ENCODE measurements around the gene GFPT1.

Gene GFPT1

GRCh38 chr2:69424419-69424818, 37.4 kb upstream of the GFPT1 start:
- CTCF ChIA-PET = no interaction called here
- Histone ChIP-seq H3K36me3 (ENCODE audit: control insufficient read depth in 2 of 2, insufficient read depth in 1 of 2, low read length in 2 of 2) (peaks cover 45 to 56% of the 10 kb centered on the region in 2 experiments), H3K27ac (ENCODE audit: extremely low read depth, low read depth, low read length) (no peak overlapping the region), H3K9me3 (ENCODE audit: control insufficient read depth, insufficient read depth, low read depth, low read length) (no peaks in the 10 kb centered on the region), H3K4me1 (ENCODE audit: control insufficient read depth, insufficient read depth, low read length) (no peaks in the 10 kb centered on the region), H3K4me3 (ENCODE audit: low read depth, low read length) (no peak overlapping the region)
- TF ChIP-seq ZNF416 (tag by site-specific recombination; IDR thresholded peaks at IDR 0.05) (no peak), ELK4 (IDR thresholded peaks at IDR 0.05; ENCODE audit: borderline replicate concordance, low read depth, low read length) (no peak), ZNF211 (tag by site-specific recombination; IDR thresholded peaks at IDR 0.05; ENCODE audit: low read depth) (no peak), GLIS2 (tag by site-specific recombination; IDR thresholded peaks at IDR 0.05) (no peak), REPIN1 (tag by site-specific recombination; IDR thresholded peaks at IDR 0.05; ENCODE audit: low read depth) (no peak), ZNF521 (tag by site-specific recombination; IDR thresholded peaks at IDR 0.05) (no peak), ZSCAN18 (tag by site-specific recombination; IDR thresholded peaks at IDR 0.05) (no peak), ZNF146 (tag by site-specific recombination; IDR thresholded peaks at IDR 0.05) (no peak), HOXA7 (CRISPR knock-in tag; IDR thresholded peaks at IDR 0.05; ENCODE audit: borderline replicate concordance) (no peak), BCL11A (tag by site-specific recombination; IDR thresholded peaks at IDR 0.05; ENCODE audit: low read depth) (no peak), ZFHX2 (tag by site-specific recombination; conservative IDR thresholded peaks at IDR 0.05) (no peak), KLF16 (tag by site-specific recombination; IDR thresholded peaks at IDR 0.05) (no peak), SP3 (tag by site-specific recombination; IDR thresholded peaks at IDR 0.05) (no peak), ZBTB48 (tag by site-specific recombination; IDR thresholded peaks at IDR 0.05) (no peak), ZBTB26 (tag by site-specific recombination; optimal IDR thresholded peaks at IDR 0.05) (no peak), ZNF48 (tag by site-specific recombination; IDR thresholded peaks at IDR 0.05) (no peak), YY1 (tag by site-specific recombination; IDR thresholded peaks at IDR 0.05) (no peak), PRDM1 (tag by site-specific recombination; IDR thresholded peaks at IDR 0.05) (no peak), ZNF341 (tag by site-specific recombination; IDR thresholded peaks at IDR 0.05; ENCODE audit: low read depth) (no peak)
- POLR2A ChIA-PET = no interaction called here

- no peak overlapping the region for H3K4me3 ChIP-seq (ENCODE audit: low read depth, low read length)
- ChIA-PET POLR2A (interaction anchor here (1.2 kb wide), 1 partner anchor 15 kb away, joined by 3 read pairs; the partner anchor contains the start of gene NFU1), CTCF (no interaction called here)
- H3K9me3 ChIP-seq (ENCODE audit: control insufficient read depth, insufficient read depth, low read depth, low read length) = no peaks in the 10 kb centered on the region
- no peak overlapping the region for H3K27ac ChIP-seq (ENCODE audit: extremely low read depth, low read depth, low read length)
- TF ChIP-seq ZNF596 (tag by site-specific recombination; IDR thresholded peaks at IDR 0.05) = no peak
- no peak for TF ChIP-seq ZNF580 (tag by site-specific recombination; IDR thresholded peaks at IDR 0.05)
- no peak for TF ChIP-seq ZNF214 (tag by site-specific recombination; IDR thresholded peaks at IDR 0.05; ENCODE audit: borderline replicate concordance)
- TF ChIP-seq YY1 (tag by site-specific recombination; IDR thresholded peaks at IDR 0.05) = no peak
- H3K4me1 ChIP-seq (ENCODE audit: control insufficient read depth, insufficient read depth, low read length) = no peaks in the 10 kb centered on the region
- H3K36me3 ChIP-seq (ENCODE audit: control insufficient read depth in 2 of 2, insufficient read depth in 1 of 2, low read length in 2 of 2) = peaks cover 47 to 58% of the 10 kb centered on the region in 2 experiments
Observed at GRCh38 chr2:69422198-69422597, 35.2 kb upstream of the GFPT1 start.

Data from HEK293 (cell line).